HG02623 (cell line): Measurements from ENCODE around the gene TTLL10.

ENCODE experiments used
- ATAC-seq: cut with Tn5 transposase; IDR thresholded peaks from one replicate; pipeline ENCODE4 v1.9.1; 2021; ENCODE audit warnings: moderate library complexity; ENCODE audit not compliant: unreplicated experiment

TTLL10 gene

GRCh38 chr1:1245178-1245816 lies 71.6 kb downstream of the TTLL10 start:
- ATAC-seq: no peak

DNA sequence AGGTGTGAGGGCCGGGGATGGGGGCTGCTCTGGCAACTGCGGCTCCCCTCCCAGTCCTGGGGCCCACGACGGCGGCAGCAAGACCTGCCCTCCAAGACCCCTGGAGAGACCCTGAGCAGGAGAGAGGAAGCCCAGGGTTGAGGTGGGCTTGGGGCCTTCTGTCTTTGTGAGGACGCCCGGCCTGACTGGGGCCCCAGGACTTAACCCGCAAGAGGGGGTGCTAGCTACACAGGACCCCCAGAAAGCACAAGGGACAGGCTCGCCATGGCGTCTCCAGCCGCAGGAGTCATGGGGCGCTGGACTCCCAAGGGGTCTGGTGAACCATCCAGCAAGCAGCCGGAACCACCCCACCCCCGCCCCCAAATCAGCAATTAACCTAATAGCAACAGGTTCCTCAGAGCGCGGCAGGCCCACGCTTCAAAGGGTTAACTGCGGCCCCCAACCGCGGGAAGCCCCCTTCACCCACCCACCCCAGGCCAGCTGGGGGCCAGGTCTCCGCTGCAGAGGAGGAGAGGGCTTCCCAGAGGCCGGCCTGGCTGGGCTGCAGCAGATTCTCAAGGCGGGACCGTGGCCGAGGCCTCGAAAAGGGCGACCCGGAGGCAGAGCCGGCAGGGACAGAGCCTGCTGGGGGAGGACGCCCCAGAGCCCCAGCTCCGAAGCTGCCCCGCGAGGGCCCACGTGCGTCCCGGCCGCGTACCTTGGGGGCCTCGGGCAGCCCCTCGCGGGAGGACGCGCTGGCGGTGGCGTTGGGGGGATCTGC lies 72.3 kb downstream of the TTLL10 start:
- ATAC-seq: no peak

DNA sequence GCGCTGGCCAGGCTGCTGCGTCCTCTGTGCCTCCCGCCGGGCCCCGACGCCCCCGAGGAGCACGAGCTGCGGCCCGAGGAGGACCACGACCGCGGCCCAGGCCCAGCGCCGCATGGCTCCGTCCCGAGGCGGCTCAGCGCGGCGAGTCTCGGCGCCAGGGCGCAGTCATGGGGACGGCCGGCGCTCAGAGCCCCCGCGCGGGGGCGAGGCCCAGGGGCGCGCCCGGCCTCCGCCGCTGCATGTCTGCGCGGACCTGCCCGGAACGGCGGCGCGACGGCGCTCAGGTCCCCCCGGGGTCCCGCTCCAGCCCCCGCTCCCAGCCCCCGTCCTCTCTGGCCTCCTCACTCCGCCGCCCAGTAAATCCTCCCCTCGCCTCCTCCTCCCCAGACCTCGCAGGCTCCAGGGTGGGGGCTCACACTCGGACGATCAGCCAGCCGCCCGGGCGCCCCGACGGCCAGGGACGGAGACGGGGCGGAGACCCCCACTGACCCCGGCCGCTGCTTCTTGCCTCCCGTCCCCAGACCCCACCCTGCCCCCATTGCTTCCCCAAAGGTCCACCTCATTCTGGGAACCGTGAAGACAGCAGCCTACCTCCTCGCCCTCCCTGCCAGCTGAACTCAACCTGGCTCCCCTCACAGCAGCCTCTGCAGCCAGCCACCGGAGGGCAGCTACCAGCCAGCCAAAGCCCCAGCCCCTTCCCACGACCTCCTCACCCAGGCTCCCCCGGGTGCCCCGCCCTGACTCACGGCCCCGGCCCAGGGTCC lies 73.1 kb downstream of the TTLL10 start, which contains the start of gene C1QTNF12:
Gene C1QTNF12 (minus strand): TSS at position 146 of the 764 bp plus-strand sequence. CDS start 32 bp downstream, at position 114.
- no peak for ATAC-seq

GRCh38 chr1:1247341-1247913 lies 73.7 kb downstream of the TTLL10 start:
- ATAC-seq: no peak
